Mesendoderm (in vitro differentiated cells): ENCODE data around the gene DUSP1. TPM values are rescaled to one million over a fixed set of nuclear protein-coding genes. Genes with fewer than 3 reads are reported as not detected.

Source experiments
- small RNA-seq: library from polyadenylated mRNA; stranded (forward); fragments of <200 nt; extraction: miRNeasy Mini kit (QIAGEN cat#:217004); gene quantifications from one replicate; pipeline ENCODE3, GENCODE V24; 2013; ENCODE audit not compliant: insufficient read depth

The DUSP1 gene

Small RNA genes lying within 50 kb of the gene (small RNA-seq; reads per million reads assigned to genes)
- gene AC022217.4 (not detected), gene RF00019 (not detected)
